ENCODE data around the gene LSM10.

LSM10 gene

DNA sequence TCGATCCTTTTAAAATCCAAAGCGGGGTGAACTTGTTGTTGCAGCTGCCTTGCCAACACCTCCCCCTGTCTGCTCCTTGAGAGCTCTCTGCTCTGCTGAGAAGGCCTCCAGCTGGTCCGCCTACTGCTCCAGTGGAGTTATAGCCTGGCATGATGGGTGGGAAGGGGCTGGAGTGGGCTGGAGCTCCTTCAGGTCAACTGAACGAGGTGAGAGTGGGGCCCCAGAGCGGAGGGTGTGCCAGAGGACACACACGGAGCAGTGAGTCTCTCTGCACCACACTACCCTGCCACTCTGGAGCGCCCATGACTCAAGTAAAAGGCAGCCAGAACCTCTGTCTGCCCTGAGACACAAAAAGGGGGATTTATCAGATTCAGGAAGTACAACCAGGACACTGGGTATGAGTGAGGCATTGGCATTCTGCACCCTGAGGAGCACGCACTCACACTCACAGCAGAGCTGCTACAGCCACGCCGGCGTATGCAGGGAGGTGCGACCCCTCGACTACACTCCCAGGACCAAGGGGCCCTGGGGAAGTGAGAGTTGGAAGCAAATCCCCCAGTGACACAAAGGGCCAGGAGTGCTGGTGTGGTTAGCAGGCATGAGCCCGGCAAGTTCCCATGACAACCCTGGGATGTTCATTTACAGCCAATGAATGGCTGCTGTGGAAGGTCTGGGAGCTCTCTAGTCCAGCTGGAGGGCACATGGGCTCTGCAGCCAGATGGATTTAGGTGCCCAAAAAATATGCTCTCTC is 46.3 kb downstream of the LSM10 start:
- peak; percentile 82 for DNase-seq (ENCODE audit: low read depth)

DNA sequence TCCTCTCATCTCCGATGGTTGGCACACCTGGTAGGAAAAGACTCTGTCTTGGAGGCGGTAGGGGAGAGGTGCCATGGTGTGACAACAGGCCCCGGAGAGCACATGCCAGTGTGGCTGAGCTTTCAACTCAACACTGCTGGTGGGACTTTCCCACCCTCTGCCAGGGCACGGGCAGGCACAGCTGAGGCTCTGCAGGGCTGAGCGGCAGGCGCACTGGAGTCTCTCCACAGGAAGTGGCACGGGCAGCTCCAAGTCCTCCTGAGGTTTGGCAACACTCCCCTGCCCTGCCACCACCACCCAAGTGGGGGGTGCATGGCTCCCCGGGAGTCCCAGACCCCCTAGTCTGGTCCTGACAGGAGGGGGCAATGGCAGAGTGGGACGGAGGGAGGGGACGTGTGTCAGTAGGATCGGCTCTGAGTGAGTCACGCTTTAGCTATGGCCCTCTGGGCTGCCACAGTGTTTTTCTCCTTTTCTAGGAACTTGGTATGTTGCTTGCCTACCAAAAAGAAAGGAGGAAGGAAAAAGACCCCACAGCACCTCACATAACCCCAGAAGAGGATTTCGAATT is 47.0 kb downstream of the LSM10 start:
- DNase-seq (ENCODE audit: low read depth) = no peak

DNA sequence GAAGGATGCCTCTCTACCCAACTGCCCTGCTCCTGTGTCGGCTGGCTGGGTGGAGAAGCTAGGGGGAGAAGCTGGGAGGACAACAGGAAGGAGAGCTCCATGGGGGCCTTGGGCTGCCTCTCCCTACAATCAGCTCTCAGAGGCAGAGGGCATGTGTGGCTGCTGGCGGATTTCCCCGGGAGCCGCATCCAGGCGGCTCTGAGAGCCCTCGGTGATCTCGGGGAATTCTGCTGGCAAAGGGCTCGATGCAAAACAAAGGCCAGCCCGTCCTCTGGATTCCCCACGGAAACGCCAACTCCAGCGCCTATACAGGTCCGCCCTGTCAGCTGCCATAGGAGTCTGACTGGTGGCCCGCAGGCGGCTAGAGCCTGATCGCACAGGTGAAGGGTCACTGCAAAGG is 47.9 kb downstream of the LSM10 start:
- no peak for DNase-seq (ENCODE audit: low read depth)

DNA sequence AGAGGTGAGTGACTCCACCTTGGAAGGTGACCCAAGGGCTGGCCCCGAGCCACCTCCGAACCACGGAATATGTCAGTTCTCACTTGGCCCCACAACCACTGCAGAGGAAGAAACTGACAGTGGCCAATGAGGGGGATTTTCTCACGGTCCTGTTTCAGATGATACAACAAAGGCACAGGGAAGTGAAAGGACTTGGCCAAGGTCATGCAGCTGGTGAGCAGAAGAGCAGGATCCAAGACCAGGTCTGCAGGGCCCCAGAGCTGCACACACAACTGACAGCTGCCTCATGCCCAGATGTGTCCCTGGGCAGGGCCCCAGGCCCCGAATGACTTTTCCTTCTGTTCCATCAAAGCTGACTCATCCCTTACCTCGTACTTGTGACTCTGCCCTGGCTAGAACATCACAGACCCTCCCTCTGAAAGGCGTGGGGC is 48.5 kb downstream of the LSM10 start:
- no peak for DNase-seq (ENCODE audit: low read depth)

DNA sequence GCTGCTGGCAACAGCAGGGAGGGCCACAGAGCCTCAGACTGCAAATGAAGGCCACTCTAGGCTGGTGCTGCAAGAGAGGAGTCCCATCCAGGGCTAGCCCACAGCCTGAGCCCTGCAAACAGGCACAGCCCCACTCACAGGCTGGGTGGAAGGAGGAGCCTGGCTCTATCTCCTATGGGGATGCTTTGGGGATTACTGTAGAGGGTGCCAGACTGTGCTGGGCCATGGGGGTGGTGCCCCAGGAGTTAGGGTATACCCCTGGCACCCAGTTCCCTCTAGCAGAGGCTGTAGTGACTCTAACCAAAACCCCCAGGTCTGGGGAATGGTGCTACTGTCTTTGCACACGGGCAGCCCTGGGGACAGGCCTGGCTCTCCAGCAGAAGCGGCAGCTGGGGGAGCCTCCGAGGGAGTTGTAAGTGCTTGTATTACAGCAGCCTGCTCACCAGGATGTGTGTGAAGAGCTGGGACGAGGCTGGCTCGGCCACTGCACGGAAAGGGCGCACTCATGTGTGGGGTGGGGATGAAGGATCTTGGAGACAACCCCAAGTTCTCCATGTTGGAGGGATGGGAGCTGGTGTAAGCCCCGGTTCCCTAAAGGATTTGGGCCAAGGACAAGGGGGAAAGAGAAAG is 50.9 kb downstream of the LSM10 start:
- DNase-seq (ENCODE audit: low read depth) = no peak

DNA sequence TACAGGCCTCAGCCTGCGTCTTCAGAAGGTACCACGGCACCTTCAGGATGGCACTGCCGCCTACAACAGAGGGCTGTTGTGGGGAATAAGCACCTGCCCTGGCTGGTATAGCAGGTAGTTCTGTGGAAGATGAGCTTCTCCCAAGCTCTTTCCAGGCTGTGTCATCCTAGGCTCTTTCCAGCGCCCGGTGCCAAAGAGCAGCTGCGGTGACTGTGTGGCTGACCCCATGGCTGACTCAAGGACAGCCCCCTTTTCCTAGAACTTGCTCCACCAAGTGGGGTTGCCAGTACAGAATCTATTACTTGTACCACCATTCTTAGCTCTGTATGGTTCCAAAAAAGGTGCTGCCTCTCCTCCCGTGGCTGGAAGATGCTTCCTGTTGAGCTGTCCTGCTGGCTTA is 52.4 kb downstream of the LSM10 start:
- DNase-seq (ENCODE audit: low read depth) = no peak

DNA sequence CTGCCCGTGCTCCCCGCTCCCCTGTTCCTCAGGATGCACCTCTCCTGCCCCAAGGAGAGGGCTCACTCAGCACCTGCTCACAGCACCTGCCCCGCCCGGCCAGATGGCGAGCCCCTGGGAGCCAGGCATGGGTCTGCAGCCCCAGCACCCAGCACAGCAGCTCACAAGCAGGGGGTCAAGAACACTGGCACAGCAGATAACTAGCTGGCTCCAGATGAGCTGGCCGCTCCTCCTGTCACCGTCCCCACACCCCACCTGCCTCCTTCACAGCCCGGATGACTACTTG is 53.4 kb downstream of the LSM10 start:
- no peak for DNase-seq (ENCODE audit: low read depth)

DNA sequence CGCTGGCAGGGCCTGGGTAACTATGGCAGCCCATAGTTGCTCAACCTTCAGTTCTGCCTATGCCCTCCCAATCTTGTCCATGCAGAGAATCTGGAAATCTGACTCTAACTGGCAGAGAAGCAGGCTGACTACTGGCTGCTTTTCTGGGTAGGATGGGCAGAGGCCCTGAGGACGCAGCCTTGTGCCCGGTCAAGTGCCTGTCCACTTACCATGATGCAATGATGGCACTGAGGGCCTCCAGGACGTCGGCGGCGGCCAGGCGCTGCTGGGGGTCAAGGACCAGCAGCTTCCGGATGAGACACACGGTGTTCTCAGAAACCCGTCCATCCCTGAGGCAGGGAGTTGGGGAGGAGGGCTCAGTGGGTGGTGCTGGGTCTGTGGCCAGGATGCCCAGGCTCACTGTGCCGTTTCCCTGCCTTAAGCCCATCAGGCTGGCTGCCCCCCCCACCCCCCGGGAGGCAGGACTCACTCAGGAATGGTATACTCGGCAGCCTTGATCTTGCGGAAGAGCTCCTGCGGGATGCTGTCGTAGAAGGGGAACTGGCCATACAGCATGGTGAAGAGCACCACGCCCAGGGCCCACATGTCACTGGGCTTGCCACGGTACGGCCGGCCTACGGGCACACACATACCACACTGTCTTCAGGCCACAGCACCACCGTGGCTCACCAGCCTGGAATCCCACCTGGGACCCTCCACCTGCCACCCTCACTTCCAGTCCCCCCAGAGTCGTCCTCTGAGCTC is 53.9 kb downstream of the LSM10 start:
- no peak for DNase-seq (ENCODE audit: low read depth)
